ENCODE measurements around the gene DNAH17.

DNA sequence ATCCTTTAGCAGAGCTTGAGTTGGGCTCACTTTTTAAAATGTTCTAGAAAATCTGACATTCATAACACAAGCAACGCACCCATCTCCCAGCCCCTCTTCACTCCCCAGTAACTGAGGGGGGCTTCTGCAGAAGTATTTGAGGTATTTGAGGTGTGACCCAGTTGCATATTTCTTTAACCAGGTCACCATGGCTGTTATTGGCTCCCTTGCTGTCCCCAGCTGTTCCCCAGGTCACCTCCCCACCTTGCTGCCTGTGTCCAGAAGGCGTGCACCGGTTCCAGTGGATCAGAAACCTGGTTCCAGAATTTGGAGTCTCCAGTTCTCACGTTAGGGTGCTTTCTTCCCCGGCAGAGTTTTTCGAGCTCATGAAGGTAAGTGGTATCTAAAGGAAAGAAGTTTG, 184.9 kb downstream of the DNAH17 start:
- TF ChIP-seq, protein P1, sequence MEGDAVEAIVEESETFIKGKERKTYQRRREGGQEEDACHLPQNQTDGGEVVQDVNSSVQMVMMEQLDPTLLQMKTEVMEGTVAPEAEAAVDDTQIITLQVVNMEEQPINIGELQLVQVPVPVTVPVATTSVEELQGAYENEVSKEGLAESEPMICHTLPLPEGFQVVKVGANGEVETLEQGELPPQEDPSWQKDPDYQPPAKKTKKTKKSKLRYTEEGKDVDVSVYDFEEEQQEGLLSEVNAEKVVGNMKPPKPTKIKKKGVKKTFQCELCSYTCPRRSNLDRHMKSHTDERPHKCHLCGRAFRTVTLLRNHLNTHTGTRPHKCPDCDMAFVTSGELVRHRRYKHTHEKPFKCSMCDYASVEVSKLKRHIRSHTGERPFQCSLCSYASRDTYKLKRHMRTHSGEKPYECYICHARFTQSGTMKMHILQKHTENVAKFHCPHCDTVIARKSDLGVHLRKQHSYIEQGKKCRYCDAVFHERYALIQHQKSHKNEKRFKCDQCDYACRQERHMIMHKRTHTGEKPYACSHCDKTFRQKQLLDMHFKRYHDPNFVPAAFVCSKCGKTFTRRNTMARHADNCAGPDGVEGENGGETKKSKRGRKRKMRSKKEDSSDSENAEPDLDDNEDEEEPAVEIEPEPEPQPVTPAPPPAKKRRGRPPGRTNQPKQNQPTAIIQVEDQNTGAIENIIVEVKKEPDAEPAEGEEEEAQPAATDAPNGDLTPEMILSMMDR (IDR thresholded peaks at IDR 0.05), result no peak
- TF ChIP-seq EP300 (IDR thresholded peaks at IDR 0.05), result no peak
- TF ChIP-seq POLR2A (IDR thresholded peaks at IDR 0.05), result no peak
